NCI-H1105 (cell line): Measurements from ENCODE around the gene TMEM143.
"Not testable (repeated sequence)": the region's sequence is repeated elsewhere in the genome, so short reads cannot be mapped to it uniquely, and the experiment has no call there.

Experiments used
- DNase-seq: peaks from one replicate; lab custom pipeline; 2025; lab: John Stamatoyannopoulos, UW

TMEM143 gene

DNA sequence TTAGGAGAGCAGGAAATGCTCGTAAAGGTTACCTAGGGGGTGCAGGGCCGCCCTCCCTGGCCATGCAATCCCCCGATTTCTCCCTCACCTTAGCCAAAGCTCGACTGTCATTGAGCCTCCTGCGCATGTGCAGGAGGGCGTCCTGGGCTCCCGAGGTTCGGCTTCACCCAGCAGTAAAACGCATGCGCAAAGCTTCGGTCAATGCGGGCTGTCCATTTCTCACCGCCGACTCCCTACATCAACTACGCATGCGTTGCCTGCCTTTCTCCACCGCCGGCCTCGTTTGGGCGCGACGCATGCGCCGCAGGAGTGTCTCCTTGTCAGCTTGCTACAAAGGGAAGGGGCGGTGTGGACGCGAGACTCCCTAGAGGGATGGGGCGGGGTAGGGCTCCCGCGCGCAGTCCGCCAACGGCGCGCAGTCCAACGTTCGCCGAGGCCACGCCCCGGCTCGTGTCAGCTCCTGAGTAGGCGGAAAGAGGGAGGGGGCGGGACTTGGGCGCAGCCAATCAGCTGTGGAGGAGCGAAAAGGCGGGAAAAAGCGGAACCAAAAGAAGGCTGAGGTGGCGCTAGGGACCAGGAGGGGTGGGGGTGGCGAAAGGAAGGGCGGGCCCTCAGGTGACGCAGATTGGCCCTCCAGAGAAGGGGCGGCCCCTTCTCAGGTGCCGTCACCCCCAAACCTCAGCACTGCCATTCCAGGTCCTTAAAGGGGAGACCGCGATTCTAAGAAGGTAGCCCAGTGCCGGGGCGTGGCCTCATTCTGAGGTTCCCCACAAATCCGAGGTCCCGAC lies at the start of gene TMEM143, which contains the start of gene SYNGR4:
Gene TMEM143, minus strand, starts transcription at position 131 of the 788 bp plus-strand sequence. Its CDS starts 20 bp downstream, at position 111.
Gene SYNGR4, plus strand, starts transcription at position 558 of the 788 bp plus-strand sequence. CDS start 1,476 bp downstream, outside the sequence.
- peak; percentile 99 for DNase-seq

DNA sequence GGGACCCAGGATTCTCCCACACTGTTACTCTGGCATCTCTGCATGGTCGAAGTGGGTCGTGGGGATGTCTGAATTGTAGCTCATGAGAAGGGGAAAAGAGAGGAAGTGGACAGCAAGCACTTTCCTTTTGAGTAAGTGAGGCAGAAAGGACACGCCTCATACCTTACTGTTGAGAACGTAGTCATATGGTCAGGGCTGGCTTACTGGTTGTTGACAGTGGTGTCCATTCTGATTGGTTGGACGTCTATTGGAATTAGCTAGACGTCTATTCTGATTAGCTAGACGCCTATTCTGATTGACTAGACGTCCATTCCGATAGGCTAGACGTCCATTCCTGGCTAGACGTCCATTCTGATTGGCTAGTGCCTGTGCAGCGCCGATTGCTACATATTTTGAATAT lies 42.1 kb upstream of the TMEM143 start:
- no peak for DNase-seq

DNA sequence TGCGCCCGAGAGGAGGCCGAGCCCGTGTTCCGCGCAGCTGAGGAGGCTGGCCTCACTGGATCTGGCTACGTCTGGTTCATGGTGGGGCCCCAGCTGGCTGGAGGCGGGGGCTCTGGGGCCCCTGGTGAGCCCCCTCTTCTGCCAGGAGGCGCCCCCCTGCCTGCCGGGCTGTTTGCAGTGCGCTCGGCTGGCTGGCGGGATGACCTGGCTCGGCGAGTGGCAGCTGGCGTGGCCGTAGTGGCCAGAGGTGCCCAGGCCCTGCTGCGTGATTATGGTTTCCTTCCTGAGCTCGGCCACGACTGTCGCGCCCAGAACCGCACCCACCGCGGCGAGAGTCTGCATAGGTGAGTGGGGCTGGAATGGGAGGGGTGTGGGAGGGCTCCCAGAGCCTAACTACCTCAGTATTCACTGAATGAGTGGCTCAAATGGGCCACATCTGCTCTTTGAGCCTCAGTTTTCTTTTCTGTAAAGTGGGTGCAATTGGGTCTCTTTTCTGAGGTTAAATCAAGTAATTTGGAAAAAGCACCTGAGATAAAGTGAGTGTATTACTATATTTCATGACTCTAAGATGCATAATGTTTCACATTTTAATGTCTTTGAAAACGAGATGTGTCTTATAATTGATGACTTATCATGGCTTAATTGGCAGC lies 41.4 kb upstream of the TMEM143 start:
- no peak for DNase-seq

DNA sequence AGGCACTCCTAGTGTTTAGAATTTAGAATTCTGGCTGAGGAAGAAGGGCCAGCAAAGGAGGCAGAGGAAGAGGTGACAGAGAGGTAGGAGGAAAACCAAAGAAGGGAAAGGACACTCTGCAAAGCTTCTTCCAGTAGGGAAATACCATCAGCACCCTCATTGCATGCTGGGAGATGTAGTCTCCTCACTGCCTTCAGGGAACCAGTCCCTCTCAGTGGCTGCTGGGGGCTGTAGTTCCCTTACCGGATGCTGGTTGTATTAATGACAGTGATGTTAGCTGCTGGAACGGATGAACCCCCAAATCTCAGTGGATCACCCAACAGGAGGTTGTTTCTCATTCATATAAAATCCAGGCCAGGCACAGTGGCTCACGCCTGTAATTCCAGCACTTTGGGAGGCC lies 39.9 kb upstream of the TMEM143 start:
- DNase-seq, result no peak

DNA sequence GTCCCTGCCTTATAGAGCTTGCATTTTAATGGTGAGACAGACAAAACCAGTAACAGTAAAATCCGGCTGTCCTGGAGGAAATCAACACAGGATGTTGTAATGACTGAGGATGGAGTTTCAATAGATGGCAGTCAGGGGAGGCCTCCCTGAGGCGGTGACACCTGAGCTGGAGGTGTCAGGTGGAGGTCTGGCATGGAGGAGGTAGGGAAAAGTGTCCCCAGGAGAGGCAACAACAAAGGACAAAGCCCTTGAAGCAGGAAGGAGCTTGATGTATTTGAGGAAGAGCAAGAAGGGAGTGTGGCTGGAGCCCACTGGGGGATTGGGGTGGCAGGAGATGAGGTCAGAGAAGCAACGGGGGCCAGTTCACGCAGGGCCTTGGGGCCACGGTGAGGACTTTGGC lies 37.5 kb upstream of the TMEM143 start:
- no peak for DNase-seq

DNA sequence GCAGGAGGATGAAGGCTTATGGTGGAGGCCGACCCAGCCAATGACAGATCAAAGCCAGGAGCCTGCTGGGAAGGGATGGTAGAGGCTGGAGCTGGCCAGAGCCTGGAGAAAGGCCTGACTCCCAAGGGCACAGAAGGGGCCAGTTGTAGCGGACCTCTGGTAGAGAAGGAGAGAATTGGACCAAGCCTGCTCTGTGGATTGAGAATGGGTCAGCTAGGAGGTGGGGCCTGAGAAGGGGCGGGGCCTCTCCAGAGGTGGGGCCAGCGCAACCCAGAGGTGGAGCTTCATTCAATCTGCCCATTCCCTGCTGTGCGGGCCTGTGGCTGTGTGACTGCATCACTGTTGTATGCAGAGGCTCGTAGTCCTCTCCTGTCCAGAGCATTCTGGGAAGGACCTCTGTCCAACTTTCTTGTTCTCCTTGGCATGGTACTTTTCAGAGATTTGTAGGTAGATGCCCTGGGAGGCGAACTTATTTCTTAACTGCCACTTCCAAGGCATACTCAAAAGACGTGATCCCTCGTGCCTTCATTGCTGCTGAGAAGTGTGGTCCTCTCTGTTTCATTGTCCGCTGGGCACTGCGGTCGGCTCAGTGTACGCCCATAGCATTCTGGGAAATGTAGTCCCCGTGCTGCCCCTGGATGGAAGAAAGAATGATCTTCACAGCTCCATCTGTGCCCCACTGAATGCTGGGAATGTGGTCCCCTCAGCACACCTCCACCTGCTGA lies 36.4 kb upstream of the TMEM143 start:
- DNase-seq, result no peak

DNA sequence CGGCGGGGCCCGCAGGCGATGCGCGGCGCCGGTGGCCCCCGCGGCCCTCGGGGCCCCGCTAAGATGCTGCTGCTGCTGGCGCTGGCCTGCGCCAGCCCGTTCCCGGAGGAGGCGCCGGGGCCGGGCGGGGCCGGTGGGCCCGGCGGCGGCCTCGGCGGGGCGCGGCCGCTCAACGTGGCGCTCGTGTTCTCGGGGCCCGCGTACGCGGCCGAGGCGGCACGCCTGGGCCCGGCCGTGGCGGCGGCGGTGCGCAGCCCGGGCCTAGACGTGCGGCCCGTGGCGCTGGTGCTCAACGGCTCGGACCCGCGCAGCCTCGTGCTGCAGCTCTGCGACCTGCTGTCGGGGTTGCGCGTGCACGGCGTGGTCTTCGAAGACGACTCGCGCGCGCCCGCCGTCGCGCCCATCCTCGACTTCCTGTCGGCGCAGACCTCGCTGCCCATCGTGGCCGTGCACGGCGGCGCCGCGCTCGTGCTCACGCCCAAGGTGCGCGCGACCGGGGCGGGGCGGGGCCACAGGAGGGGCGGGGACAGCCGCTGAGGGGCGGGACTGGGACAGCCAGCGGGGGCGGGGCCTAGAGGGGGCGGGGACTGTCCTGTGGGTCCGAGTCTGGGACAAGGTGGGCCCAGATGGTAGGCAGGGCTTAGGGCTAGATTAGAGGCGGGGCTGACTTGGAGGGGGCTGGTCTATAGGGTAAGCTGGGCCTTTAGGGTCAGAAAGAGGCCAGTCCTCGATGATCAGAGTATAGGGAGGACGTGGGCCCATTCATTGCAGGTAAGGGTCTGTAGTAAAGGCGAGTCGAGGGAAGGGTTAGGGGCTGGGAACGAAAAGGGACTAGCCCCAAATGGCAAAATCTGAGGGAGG lies 34.9 kb upstream of the TMEM143 start:
- peak; percentile 86 for DNase-seq

DNA sequence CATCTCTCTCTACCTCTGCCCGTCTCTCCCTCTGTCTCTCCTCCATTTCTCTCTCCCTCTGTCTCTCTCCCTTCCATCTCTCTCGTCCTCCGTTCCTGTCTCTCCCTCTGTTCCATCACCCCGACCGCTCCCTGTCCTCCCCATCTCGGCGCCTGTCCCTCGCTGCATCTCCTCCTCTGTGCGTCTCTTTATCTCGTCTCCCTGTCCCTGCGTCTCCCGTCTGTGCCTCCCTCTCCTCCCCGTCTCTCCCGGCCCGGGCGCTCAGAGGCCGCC lies 34.3 kb upstream of the TMEM143 start:
- DNase-seq, result no peak

DNA sequence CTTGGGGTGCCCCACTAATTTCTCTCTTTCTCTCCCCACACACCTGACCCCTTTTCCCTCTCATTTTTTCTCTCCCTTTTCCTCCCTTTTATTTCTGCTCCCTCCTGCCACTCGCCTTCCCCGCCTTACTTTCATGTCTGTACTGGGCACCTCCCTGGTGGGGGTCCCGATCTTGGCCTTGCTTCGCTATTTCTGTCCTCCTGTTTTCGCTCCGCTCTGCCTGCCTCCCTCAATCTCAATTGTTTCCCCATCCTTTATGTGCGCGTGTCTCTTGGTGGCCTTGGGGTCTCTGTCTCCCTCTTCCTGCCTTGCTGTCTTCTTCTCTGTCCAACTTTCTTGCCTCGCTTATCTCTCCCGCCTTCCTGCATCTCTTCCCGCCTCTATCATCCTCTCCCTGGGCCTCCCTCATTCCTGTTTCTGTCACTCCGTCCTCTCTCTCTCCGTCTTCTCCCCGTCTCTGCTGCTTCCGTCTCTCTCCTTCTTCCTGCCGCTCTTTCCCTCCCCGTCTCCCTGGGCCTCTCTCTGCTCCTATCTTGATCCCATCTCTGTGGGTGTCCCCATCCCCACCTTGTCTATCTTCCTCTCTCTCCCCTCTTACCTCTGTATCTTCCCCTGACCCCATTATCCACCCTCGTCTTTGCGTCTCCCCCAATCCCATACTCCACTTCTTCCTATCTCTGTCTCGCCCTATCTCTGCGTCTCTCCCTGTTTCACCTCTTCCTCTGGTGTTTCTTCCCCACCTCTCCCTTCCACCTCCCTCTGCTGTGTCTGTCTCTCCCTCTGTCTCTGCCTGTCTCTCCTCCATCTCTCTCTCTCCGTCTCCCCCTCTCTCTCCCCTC lies 33.7 kb upstream of the TMEM143 start:
- DNase-seq, result no peak

DNA sequence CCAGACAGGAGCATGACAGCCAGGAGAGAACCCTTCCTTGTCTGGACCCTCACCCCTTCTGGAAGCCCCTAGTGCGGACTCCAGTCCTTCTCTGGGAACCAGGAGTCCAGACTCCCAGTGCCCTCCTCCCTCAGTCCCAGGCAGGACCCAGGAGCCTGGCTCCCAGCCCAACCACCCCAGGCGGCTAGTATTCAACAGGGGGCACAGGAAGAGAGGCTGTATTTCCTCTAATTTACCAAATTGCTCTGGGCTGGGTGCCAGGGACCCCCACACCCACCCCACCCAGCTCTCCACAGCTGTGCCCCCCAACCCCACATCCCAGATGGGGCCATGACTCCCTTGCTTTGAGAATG lies 33.1 kb upstream of the TMEM143 start:
- no peak for DNase-seq

DNA sequence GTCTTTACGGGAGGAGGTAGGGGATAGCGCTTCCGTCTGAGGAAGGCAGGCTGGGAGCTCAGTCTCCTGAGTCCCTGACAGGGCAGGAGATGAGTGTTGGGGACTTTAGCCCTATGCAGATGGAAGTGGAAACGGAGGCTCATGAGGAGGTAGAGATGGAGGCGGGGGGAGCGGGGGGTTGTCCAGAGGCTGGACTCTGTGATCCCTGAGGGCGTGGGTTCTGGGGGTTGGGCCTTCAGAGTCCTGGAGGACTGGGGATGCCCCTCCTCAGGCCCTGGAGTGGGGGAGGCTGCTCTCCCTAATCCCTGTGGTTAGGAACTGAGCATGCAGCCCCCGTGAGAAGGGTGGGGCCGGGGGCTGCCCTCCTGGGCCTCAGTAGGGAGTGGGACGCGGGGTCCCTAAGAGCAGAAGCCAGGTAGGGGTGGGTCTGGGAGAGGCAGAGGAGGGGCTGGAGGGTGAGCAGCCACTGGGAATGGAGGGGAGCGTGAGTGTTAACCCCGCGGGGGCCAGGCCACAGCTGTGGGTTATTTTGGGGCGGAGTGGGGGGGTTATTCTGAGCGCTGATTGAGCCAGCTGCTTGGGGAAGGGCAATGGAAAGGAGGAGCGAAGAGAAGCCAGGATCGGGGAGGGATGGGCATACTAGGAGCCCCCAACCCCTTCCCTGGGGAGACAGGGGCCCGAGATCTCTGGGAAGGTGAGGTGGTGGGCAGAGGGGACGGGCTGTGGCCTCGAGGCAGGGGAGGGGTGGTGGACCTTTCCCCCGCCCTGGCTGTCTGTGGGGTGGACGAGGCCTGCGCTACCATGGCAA lies 32.5 kb upstream of the TMEM143 start:
- DNase-seq, result no peak

DNA sequence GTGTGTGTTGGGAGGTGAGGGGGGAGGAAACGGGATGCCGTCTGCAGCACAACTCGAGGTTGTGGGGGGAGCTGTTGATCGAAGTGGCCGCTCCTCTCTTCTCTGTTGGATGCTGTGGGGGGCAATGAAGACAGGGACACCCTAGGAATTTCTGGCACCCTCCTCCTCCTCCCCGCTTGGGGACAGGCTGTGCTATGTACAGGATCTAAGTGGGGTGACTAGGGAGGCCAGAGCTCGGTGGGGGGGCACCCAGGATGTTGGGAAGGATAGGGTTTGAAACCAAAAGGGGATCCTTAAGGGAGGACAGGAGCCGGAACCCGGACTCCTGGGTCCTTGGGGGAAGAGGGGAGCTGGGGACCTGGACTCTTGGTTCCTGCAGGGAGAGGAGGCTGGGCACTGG lies 31.8 kb upstream of the TMEM143 start:
- DNase-seq, result no peak

DNA sequence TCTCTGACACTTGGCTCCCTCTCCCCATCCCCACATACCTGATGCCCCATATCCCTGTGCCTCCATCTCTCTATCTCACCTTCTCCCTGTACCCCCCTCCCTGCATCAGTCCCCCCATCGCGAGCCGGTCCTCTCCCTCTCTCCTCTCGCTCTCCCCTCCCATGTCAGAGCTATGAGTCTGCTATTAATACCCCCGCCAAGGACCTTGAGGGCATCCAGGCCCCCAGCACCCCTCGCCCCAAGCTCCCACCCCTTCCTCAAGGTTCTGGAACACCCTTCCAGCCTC lies 31.4 kb upstream of the TMEM143 start:
- no peak for DNase-seq

DNA sequence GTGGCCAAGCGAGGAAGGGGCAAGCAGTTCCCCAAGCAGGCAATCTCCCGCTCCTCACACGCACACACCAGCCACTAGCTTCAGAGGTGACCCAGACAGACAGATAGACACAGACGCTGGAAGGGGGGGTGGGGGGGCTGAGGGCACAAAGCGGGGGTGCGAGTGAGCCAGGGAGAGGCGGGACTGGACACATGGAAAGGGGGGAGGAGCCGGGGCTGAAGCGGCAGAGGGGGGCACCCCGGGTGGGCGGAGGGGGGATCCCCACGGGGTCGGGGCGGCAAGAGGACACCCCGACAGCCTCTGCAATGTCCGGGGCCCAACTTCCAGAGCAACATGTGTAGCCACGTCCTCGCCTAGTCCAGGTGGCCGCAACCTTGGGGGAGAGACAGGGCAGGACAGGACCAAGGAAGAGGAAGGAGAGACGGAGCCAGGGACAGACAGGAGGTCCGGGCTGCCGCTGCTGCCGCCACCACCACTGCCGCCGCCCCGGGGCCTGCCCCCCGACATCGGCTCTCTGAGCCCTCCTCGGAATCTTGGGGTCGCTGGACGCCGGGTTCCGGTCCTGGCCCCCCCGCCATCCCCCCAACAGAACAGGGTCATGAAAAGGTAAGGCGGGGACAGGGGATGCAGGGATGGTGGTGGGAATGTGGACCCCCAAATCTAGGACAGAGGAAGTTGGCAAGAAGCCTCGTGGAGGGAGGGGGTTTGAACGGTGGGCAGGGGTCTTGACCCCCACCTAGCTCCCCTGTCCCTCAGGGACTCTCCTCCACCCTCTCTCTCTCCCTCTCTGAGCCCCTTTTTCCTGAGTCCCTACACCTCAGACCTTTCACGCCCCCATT lies 30.8 kb upstream of the TMEM143 start:
- no peak for DNase-seq

DNA sequence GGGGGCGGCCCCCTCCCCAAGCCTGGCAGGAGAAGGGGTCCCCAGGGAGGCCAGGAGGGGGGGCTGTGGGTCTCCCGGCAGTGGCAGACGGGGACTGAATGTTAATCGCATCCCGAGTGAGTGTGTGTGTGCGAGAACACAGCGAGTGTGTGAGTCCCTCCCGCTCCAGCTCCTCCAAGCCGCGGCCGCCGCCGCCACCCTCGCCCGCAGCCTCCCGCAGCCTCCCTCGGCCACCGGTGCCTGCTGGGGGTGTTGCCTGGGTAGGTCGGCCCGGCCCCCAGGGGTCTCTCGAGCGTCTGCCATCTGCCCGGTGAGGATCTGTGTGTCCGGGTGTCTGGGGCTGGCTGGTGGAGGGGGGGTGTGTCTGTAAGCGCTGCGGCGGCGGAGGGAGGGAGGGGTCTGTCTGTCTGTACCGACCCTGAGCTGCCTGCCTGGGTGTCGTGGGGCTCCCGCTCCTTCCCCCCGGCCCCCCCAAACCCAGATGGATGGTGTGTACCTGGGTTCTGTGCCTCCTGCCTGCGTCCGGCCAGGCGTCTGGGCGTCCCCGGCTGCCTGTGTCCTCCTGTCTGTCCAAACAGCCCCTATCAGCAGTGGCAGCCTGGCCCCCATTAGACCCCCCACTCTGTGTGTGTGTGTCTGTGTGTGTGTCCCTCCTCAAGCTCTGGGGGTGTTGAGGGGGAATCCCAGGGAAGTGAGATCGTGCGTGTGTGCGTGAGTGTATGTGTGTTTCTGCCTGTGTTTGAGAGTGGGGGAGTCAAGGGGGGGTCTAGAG lies 30.0 kb upstream of the TMEM143 start, which contains the start of gene GRIN2D:
Gene GRIN2D, plus strand, starts transcription at position 110 of the 772 bp plus-strand sequence. CDS start 4,725 bp downstream, outside the sequence.
- DNase-seq, result no peak

DNA sequence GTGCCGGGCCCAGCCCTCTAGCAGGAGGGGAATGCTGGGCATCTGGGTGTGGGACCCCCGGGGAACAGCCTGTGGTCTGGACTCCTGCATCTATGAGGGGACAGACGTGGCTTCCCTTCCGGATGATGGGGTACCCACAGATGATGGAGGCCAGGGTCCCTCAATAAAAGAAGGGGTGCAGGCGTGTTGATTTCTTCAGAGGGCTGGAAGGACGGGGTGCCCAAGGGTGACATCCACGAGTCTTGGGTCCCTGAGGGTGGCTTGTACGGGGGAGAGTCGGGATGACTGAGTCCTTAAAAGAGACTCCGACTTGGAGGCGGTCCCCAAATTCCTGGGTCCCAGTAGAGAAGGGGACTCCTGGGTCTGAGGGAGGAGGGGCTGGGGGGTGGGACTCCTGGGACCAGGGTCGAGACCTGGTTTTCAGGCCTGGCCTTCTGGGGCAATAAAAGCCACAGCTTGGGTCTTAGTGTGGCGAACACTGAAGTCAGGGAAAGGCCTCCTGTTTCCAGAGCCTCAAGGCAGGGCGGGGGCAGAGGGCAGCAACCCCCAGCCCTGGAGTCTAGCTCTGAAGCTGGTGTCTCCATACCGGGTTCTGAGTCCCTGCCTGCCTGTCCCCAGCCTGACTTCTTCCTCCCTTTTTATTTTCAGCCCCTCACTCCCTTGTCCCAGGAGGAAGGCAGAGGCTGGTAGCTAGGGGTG lies 29.3 kb upstream of the TMEM143 start:
- DNase-seq, result no peak

DNA sequence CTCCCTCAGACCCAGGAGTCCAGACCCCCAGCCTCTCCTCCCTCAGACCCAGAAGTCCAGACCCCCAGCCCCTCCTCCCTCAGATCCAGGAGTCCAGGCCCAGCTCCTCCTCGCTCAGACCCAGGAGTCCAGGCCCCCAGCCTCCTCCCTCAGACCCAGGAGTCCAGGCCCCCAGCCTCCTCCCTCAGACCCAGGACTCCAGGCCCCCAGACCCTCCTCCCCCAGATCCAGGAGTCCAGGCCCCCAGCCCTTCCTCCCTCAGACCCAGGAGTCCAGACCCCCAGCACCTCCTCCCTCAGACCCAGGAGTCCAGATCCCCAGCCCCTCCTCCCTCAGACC lies 28.2 kb upstream of the TMEM143 start:
- DNase-seq, result not testable (repeated sequence)
